ENCODE results near the gene SPAG4. TPM values are rescaled to one million over a fixed set of nuclear protein-coding genes. Genes with fewer than 3 reads are reported as not detected.

Gene SPAG4
- total RNA-seq, 1 donor from 2014 or later, result 15.2 TPM

DNA sequence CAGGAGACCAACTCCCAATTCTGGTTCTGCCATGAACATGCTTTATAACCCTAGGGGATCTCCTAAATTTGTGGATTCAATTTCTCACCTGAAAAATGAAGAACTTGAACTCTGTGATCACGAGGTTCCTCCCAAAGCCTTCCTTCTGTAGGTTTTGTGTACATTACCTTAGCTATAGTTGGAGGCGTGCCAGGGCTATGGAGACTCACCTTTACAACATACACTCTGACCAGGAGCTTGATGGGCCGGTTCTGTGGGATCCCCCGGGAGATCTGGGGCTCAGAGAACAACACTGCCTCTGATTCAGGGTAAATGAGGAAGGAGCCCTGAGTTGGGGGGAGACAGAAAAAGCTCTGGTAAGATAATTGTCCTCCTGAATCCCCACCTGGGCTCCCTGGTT is 39.7 kb upstream of the SPAG4 start:
- no peak for DNase-seq (ENCODE audit: low spot score)
- peaks cover 4% of the 10 kb centered on the region for H3K9me3 Mint-ChIP-seq (ENCODE audit: unreplicated experiment)
- H3K4me3 Mint-ChIP-seq (ENCODE audit: unreplicated experiment), result no peak overlapping the region
- H3K27ac Mint-ChIP-seq (ENCODE audit: unreplicated experiment), result no peak overlapping the region
- no peaks in the 10 kb centered on the region for H3K4me1 Mint-ChIP-seq (ENCODE audit: unreplicated experiment)
- peaks cover 1% of the 10 kb centered on the region for H3K27me3 Mint-ChIP-seq (ENCODE audit: unreplicated experiment)
- TF ChIP-seq, protein P1, sequence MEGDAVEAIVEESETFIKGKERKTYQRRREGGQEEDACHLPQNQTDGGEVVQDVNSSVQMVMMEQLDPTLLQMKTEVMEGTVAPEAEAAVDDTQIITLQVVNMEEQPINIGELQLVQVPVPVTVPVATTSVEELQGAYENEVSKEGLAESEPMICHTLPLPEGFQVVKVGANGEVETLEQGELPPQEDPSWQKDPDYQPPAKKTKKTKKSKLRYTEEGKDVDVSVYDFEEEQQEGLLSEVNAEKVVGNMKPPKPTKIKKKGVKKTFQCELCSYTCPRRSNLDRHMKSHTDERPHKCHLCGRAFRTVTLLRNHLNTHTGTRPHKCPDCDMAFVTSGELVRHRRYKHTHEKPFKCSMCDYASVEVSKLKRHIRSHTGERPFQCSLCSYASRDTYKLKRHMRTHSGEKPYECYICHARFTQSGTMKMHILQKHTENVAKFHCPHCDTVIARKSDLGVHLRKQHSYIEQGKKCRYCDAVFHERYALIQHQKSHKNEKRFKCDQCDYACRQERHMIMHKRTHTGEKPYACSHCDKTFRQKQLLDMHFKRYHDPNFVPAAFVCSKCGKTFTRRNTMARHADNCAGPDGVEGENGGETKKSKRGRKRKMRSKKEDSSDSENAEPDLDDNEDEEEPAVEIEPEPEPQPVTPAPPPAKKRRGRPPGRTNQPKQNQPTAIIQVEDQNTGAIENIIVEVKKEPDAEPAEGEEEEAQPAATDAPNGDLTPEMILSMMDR (IDR thresholded peaks at IDR 0.05; ENCODE audit: unreplicated experiment), result no peak
- peaks cover 11% of the 10 kb centered on the region for H3K36me3 Mint-ChIP-seq (ENCODE audit: low read depth, unreplicated experiment)

DNA sequence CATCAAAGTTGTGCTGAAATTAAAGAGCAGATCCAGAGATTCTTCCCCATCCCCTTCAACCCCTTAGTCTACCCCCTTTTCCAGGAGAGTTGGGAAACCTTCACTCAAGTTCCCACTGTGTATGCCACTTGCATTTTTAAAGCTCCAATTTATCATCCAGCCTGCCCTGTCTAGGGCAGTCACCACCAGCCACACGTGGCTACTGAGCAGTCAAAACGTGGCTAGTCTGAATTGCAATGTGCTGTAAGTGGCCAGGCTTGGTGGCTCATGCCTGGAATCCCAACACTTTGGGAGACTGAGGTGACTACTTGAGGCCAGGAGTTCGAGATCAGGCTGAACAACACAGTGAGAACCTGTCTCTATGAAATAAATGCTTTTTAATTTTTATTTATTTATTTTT is 38.8 kb upstream of the SPAG4 start:
- TF ChIP-seq, protein P1 (IDR thresholded peaks at IDR 0.05; ENCODE audit: unreplicated experiment), result no peak
- Mint-ChIP-seq H3K27ac (ENCODE audit: unreplicated experiment) (no peak overlapping the region), H3K4me3 (ENCODE audit: unreplicated experiment) (no peak overlapping the region), H3K9me3 (ENCODE audit: unreplicated experiment) (peaks cover 4% of the 10 kb centered on the region), H3K36me3 (ENCODE audit: low read depth, unreplicated experiment) (peaks cover 11% of the 10 kb centered on the region), H3K4me1 (ENCODE audit: unreplicated experiment) (no peaks in the 10 kb centered on the region), H3K27me3 (ENCODE audit: unreplicated experiment) (peaks cover 1% of the 10 kb centered on the region)
- DNase-seq (ENCODE audit: low spot score), result no peak

DNA sequence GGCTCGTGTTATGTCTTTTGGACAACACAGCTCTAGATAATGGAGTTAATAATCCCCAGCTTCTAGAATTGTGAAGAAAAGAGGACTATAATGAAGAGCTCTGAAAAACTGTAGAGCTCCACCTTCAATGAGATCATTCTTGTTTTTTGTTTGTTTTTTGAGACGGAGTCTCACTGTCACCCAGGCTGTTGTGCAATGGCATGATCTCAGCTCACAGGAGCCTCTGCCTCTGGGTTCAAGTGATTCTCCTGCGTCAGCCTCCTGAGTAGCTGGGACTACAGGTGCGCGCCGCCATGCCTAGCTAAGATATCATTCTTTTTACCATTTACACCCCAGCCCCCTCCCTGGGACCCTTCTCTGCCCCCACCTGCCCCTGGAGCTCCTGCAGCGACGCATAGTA is 37.2 kb upstream of the SPAG4 start:
- TF ChIP-seq, protein P1 (IDR thresholded peaks at IDR 0.05; ENCODE audit: unreplicated experiment), result no peak
- DNase-seq (ENCODE audit: low spot score), result no peak
- no peaks in the 10 kb centered on the region for H3K4me1 Mint-ChIP-seq (ENCODE audit: unreplicated experiment)
- no peak overlapping the region for H3K4me3 Mint-ChIP-seq (ENCODE audit: unreplicated experiment)
- H3K27ac Mint-ChIP-seq (ENCODE audit: unreplicated experiment), result no peak overlapping the region
- peaks cover 10% of the 10 kb centered on the region for H3K36me3 Mint-ChIP-seq (ENCODE audit: low read depth, unreplicated experiment)
- H3K9me3 Mint-ChIP-seq (ENCODE audit: unreplicated experiment), result no peaks in the 10 kb centered on the region
- peaks cover 5% of the 10 kb centered on the region for H3K27me3 Mint-ChIP-seq (ENCODE audit: unreplicated experiment)

DNA sequence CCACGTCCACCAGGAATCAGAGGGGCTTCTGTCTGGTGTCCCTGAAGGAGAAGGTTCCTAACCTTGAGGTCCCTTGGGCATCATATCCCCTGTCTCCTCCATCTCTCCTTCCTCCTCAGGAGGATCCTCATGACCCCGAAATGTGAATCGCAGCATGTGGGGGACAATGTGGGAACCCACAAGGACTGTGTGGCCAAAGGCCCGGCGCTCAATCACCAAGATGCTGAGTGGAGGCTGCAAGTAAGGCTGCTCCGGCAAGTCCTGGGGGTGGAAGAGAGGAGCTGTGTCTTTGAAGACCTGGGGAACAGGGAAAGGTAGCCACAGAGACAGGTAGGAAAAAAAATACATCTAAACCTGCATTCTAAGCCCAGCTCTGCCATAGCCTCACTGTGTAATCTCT is 36.4 kb upstream of the SPAG4 start:
- Mint-ChIP-seq H3K4me3 (ENCODE audit: unreplicated experiment) (no peak overlapping the region), H3K9me3 (ENCODE audit: unreplicated experiment) (no peaks in the 10 kb centered on the region), H3K36me3 (ENCODE audit: low read depth, unreplicated experiment) (peaks cover 10% of the 10 kb centered on the region), H3K27me3 (ENCODE audit: unreplicated experiment) (peaks cover 5% of the 10 kb centered on the region), H3K27ac (ENCODE audit: unreplicated experiment) (no peak overlapping the region), H3K4me1 (ENCODE audit: unreplicated experiment) (no peaks in the 10 kb centered on the region)
- no peak for DNase-seq (ENCODE audit: low spot score)
- TF ChIP-seq, protein P1 (IDR thresholded peaks at IDR 0.05; ENCODE audit: unreplicated experiment), result no peak

DNA sequence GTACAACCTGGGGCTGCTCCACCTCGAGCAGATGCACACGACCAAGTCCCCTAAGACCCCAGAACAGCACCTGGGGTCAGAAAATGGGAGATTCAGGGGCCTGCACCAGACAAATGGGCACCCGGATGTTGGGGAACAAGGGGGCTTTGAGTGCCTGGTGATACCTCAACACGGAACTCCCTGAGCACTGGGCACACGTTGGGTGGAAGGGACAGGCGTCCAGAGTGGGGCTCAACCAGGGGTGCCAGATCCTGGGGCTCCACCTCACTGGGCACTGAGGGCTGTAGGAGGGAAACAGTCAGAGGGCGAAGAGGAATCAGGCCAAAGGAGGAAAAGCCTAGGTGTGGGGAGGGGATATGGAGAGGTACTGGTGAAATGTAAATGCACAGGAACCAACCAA is 33.5 kb upstream of the SPAG4 start:
- Mint-ChIP-seq H3K4me1 (ENCODE audit: unreplicated experiment) (no peaks in the 10 kb centered on the region), H3K4me3 (ENCODE audit: unreplicated experiment) (no peak overlapping the region), H3K27me3 (ENCODE audit: unreplicated experiment) (peaks cover 5% of the 10 kb centered on the region), H3K9me3 (ENCODE audit: unreplicated experiment) (no peaks in the 10 kb centered on the region), H3K36me3 (ENCODE audit: low read depth, unreplicated experiment) (peaks cover 7% of the 10 kb centered on the region), H3K27ac (ENCODE audit: unreplicated experiment) (no peak overlapping the region)
- DNase-seq (ENCODE audit: low spot score), result no peak
- TF ChIP-seq, protein P1 (IDR thresholded peaks at IDR 0.05; ENCODE audit: unreplicated experiment), result no peak
